GM18517 (cell line): ENCODE measurements around the gene HAVCR1.
A peak's percentile ranks its signal among the peaks of the same experiment; 100 is the strongest.
"Not testable (repeated sequence)": the region's sequence is repeated elsewhere in the genome, so short reads cannot be mapped to it uniquely, and the experiment has no call there.

ENCODE experiments used
- ATAC-seq: cut with Tn5 transposase; IDR thresholded peaks from one replicate; pipeline ENCODE4 v1.9.1; 2021; ENCODE audit warnings: mild to moderate bottlenecking, moderate library complexity; ENCODE audit not compliant: unreplicated experiment

Gene HAVCR1

DNA sequence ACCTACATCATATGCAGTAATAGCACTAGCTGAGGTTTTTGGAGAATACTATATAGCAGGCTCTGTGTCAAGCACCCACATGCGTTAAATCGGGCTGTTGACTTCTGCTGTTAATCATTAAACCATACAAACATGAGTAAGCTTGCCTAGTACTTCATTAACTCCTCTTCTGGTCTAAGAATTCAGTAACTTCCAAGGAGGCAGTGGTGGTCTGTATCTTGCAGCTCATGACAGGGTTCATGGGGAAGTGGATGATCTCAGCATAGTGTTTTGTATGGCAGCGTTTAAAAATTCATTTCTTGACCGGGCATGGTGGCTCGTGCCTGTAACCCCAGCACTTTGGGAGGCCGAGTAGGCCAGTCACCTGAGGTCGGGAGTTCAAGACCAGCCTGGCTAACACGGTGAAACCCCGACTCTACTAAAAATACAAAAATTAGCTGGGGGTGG lies at the start of gene HAVCR1:
Gene HAVCR1, minus strand, starts transcription at position 24 of the 447 bp plus-strand sequence. CDS start 1,173 bp downstream, outside the sequence.
- peak; percentile 61 for ATAC-seq

DNA sequence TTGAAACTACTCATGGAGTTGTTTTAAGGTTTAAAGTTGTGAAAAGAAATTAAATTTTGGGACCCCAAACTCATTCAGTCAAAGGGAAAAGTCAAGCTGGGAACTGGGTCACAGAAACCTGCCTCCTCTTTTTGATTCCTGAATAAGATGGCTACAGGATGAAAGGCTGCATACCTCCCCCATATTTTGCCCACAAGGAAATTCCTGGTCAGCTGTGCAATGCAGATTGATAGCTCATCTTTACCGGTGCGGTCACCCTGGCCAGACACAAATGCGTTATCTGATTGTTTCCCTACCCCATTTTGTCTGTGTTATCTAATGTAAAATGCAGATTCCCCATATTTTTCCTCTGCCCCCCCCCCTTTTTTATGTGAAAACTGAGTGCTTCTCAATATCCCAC lies 48.6 kb upstream of the HAVCR1 start:
- ATAC-seq, result no peak

DNA sequence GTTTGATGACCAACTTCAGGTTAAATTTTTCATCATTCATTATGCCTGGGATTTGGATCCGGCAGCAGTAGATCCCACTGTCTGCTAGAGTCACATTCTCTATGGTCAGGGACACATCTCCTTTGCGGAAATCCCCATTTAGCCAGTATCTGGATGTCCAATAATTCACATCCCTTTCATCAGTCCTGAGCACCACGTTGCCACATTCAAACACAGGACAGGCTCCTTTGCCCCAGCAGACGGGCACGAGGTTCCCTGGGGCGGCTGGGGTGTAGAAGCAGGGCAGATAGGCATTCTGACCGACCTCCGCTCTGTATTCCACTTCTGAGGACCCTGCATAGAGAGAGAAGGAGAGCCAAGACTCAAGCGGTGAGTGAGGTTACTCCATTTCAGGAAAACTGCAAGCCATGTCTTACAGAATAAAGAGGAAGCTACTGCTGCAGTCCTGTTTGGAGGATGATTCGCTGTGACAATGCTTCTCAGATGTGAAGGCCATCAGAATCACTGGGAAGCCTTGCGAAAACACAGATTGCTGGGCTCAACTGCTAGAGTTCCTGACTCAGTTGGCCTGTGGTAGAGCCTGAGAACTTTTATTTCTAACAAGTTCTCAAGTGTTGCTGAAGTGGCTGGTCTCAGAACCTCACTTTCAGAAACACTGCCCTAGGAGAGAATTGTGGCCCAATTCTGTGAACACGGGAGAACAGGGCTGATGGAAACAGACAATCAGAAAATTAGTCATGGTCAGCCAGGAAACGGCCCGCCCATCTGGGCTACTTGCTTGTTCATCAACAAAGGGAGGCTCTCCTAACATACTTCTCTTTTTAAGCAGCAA lies 47.9 kb upstream of the HAVCR1 start:
- ATAC-seq, result no peak

DNA sequence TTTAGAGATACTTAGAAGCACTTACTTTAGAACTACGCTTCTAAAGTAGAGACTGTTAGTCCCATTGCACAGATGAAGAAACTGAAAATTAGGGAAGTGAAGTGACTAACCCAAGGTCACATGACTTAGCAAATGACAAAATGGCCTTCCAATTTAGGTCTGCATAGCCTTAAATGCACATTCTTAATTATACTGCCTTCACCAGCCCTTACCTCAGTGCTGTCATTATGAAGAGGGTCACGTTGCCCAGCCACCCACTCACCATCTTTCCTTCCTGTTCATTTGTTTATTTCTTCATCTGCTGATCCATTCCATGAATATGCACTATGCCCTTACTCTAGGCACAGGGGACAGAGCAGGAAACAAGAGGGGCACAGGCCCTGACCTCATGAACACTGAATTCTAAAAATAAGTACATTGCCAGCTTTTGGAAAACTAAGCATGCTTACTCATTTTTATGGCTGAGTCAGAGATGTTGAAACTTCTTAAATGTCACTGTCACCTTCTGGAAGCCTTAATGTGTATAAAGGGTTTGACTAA lies 41.3 kb upstream of the HAVCR1 start:
- ATAC-seq, result no peak

DNA sequence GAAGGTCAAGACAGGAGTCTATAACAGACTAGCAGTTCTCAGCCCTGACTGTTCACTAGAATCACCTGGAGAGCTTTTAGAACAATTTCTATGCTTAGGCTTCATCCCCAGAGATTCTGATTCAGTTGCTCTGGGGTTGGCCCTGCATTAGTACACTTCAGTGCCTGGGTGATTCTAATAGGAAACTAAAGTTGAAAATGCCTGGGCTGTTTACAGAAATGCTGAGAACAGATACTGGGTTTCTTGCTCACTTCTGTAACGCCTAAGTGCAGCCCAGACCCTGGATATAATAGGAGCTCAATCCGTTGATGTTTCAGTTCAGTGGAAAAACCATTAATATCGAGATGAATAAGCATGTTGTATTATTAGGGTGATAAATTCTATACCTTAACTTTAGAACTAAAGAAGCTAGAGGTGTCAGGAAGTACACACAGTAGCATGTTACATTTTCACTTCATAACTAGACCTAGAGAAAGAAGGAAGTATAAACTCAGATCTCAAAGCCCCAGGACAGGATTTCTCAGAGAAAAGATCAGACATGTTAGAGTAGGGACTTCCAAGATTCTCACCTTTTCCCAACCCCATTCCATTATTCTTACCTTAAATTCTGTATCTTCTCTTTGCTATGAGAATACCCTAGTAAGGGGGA lies 29.6 kb upstream of the HAVCR1 start:
- no peak for ATAC-seq

DNA sequence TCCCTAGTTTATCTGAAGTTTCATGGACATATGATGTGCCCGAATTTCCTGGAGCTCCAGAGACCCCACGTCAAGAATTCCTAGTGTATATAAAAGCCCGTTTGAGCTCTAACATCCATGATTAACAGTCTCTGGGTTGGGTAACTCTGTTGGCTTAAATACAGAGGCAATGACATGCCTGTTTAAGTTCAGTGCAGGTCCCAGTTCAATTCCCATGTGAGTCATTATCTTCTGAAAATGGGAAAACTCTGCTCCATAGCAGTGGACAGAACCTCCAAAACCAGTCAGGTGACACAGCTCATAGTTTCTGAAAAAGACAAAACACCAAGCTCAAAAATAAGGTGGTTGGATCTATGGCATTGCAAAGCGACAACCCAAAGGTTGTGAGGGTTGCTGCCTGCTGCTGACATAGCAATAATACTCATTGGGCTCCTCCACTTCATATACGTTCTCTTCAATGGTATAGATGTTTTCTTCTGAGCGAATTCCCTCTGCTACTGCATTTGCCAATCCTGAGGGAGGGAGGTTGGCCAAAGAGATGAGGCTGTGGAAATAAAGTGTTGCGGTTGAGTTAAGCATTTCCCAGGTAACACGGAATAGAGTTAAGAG lies 27.9 kb upstream of the HAVCR1 start:
- ATAC-seq, result no peak

DNA sequence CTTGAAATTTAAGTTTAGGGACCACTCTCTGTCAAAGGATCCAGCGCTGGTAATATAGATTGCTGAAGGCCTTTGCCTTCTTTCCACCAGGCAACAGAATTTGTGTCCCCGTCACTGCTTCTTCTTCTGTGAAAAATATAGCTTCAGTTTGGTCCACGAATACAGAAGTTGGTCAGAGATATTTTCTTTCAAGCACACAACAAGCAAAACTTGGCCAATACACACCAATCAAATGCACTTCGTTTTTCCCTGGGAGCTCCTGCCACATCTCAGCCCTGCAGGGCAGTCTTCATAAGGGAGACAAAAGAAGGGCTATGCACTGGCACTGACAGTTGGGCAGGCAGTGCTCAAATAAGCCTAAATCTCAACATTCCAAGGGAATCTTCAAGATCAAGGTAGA lies 27.0 kb upstream of the HAVCR1 start:
- no peak for ATAC-seq

DNA sequence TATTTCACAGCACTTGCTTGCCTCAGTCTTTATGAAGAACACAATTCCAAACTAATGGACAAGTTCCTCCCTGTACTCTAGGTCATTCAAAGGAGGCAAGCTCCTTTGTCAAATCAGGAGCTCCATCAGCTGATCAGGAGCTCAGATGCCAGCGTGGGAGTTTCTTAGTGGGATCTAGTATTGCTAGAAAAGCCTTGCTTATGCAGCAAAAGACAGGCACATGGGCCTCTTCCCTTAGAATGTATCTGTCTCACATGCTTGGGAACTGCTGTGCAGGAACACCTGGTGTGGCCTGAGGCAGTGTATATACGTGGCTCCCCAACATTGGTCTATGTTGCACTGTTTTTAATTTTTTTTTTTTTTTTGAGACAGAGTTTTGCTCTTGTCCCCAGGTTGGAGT lies 21.4 kb upstream of the HAVCR1 start:
- no peak for ATAC-seq

DNA sequence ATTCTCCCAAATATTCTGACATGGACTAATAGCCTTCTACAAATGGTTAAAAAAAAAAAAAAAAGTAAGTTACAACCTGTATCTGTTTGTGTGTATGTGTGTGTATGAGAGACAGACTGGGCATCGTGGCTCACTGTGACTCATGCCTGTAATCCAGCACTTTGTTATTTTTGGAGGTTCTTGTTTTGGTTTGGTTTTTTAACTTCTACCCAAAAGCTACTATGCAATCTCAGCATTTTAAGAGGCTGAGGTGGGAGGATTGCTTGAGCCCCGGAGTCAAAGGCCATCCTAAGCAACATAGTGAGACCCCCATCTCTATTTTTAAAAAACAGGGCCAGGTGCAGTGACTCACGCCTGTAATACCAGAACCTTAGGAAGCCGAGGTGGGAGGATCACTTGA lies 17.6 kb upstream of the HAVCR1 start:
- no peak for ATAC-seq

DNA sequence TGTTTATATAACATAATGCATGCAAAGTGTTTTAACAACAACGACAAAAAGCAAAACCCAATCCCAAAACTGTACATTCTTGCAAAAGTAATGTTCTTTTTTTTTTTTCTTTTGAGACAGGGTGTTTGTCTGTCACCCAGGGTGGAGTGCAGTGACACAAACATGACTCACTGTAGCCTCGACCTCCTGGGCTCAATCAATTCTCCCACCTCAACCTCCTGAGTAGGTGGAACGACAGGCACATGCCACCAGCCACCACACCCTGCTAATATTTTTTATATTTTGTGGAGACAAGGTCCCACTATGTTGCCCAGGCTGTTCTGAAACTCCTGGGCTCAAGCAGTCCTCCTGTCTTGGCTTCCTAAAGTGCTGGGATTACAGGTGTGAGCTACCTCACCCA lies 13.6 kb upstream of the HAVCR1 start:
- no peak for ATAC-seq

DNA sequence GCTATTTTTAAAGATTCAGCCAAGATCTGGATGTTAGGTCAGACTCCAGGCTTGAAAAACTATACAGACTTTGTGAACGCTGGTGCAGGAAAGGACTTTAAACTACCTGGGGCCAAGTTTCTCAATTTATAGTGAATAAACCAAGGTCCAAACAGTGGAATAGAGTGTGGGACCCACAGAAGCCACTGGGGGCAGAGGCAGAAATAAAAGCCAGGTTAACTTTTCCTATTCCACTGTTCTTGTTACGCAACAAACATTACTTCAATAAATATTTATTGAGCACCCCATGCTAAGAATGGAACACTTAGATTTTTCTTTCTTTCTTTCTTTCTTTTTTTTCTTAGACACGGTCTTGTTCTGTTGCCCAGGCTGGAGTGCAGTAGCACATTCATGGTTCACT lies 11.0 kb upstream of the HAVCR1 start:
- no peak for ATAC-seq

DNA sequence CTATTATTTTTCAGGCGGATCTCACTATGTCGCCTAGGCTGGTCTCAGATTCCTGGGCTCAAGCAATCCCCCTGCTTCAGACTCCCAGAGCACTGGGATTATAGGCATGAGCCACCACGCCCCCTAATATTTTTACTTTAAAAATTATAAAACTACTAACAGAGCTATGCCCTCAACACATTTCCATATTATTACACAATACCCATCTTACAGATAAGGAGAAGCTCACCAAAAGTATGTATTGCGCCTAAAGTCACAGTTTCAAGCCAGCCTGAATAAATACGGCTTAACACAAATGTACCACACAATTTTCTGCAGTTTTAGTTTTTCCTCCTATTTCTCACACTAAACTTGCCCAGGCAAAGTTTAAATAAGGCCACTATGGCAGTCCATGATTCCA lies 9.9 kb upstream of the HAVCR1 start:
- ATAC-seq, result no peak

DNA sequence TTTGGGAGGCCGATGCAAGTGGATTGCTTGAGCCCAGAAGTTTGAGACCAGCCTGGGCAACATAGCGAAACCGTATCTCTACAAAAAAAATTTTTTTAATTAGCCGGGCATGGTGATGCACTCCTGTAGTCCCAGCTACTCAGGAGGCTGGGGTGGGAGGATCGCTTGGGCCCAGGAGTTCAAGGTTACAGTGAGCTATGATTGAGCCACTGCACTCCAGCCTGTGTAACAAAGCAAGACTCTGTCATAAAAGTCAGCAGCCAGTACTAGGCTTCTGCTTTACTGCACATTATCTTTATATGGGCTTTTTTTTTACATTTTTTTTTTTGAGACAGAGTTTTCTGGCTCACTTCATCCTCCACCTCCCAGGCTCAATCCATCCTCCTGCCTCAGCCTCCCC lies 9.4 kb upstream of the HAVCR1 start:
- no peak for ATAC-seq

DNA sequence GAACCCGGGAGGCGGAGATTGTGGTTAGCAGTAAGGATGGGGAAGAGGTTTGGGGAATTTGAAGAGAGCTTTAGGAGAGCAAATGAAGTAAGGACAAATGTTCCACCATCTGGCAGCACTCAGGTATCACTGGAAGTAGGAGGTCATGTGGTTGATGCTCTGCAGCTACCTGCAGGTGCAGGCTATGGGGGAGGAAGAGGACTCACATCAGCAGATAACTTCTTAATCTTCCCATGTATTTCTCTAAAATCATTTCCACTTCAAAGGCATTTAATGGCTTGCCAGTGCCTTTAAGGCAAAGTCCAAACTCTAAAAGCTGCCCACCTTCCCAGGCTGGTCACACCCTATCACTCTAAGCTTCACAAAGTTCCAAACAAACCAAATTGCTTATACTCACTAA lies 8.1 kb upstream of the HAVCR1 start:
- ATAC-seq, result no peak

DNA sequence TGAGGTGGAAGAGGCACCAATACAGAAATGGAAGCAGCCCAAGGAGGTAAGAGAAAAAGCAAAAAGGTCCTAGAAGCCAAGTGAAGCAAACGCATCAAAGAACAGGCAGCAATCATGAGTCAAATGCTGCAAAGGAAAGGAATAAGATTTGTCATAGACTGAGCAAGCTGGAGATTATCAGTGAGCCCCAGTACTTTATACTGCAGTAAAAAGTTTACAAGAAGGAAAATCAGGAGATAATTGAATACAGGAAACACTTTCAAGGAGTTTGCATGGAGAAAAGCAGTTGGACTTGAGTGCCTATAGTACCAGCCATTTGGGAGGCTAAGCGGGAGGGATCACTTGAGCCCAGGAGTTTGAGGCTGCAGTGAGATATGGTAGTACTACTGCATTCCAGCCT lies 7.2 kb upstream of the HAVCR1 start:
- ATAC-seq, result no peak

DNA sequence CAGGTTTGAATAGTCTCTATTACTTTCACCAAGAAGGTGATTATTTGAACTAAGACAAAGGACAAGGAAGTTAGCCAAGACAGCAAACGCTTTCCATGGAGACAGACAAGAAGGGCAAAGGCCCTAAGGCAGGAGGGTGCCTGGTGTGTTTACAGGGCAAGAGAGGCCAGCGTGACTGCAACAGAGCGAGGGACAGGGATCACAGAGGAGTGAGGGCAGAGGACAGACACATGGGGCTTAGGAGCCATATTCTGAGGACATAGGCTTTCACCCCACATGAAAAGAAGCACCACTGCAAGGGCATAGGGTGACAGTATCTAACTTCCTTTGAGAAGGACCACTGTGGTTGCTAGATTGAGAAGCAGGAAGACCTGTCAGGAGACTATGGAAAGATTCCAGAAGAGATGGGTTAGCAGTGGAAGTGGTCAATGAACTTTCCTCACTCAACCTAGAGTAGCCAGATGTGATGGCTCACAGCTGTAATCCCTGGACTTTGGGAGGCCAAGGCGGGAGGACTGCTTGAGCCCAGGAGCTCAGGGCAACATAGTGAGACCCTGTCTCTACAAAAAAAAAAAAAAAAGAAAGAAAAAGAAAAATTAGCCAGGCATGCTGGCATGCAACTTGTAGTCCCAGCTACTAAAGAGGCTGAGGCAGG lies 5.0 kb upstream of the HAVCR1 start:
- no peak for ATAC-seq

DNA sequence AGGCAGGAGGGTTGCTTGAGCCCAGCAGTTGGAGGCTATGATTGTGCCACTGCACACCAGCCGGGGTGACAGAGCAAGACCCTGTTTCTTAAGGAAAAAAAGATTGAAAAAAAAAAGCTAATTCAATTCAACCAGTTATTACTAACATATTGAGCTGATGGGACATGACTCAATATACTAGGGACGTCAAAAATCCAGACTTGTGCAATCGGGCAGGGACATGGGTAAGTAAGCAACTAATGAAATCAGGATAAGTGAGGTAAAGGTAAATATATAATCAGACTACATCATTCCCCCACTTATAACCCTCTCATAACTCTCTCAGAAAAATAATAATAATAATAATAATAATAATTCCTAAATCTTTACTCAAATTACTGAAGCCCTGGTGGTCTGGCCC lies 975 bp upstream of the HAVCR1 start:
- no peak for ATAC-seq

DNA sequence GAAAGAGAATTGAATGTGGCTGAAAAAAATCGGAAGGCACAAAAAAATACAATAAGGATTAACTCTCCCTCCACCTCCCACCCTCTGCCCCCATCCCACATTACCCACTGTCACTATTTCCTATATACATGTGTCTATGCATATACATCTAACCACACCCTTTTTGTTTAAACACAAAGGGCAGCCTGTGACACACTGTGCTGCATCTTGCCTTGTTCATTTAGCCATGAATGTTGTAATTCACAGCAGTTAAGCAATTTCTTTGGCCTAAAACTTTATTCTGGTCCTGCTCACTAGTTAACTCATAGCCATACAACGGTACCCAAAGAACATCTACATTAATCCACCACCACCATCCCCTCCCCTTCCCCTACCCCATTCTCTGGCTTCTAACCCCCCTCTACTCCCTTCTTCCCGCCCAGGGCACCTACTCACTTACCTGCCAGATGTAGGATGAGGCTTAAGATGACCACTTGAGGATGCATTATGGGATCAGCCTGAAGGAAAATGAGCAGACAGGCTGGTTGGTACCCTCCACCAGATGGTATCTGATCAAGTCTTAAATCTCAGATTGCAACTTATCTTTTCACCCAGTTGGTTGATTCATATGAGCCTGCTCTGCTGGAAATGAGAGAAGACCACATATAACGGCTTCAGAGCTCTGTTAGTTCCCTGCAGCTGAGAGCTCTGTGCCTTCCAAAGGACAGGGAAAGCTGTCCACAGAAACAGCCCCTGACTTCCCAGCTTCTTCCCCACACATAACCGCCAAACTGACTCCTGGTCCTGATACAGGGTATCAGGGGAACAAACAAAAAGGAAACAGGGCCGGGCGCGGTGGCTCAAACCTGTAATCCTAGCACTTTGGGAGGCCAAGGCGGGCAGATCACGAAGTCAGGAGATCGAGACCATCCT lies 1.2 kb downstream of the HAVCR1 start:
- ATAC-seq, result no peak

DNA sequence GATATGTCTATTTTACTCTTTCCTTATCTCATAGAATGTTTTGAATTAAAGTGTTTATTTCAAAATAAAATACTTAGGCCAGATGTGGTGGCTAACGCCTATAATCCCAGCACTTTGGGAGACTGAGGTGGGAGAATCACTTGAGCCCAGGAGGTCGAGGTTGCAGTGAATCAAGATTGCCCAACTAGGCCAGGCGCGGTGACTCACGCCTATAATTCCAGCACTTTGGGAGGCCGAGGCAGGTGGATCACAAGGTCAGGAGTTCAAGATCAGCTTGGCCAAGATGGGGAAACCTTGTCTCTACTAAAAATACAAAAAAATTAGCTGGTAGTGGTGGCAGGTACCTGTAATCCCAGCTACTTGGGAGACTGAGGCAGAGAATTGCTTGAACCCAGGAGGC lies 2.1 kb downstream of the HAVCR1 start:
- not testable (repeated sequence) for ATAC-seq

DNA sequence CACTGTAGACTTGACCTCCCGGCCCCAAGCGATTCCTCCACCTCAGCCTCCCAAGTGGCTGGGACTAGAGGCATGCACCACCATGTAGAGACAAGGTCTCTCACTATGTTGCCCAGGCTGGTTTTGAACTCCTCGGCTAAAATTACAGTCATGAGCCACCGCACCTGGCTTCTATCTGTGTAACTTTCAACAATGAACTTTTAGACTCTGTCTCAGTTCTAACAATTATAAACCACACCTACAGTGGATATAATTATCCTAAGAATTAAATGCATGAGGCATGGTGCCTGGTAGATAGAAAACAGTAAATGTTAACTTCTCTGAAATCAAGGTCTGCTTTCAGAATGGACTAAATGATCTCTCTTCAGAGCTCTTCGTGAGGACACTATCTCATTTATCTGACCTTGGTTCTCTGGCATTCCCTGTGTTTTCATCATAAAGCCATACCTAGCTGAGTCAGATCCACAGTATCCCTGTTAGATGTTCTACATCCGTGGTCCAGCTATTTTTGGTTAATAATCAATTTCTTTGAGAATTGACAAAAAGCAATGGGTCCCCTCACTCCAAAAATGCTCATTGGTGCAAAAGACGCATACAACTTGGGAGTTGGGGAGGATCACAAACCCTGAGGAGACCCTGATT lies 7.2 kb downstream of the HAVCR1 start:
- no peak for ATAC-seq
